Neural progenitor cell (in vitro differentiated cells): ENCODE measurements around the gene DNAH14. TPM values are rescaled to one million over a fixed set of nuclear protein-coding genes. Genes with fewer than 3 reads are reported as not detected.

Experiments
- DNase-seq: peaks from one replicate; pipeline ENCODE4 v3.0.0-alpha.2; 2016; ENCODE audit warnings: low spot score
- H2AFZ ChIP-seq: fragments of 200-600 bp; sonication (generic); replicated peaks from 2 replicates; pipeline ENCODE4 v1.6.1; 2016; ENCODE audit warnings: antibody characterized with exemption
- H3F3A ChIP-seq: fragments of 200-600 bp; sonication (generic); 2 replicates; pipeline ENCODE4 v1.6.1; 2016; ENCODE audit warnings: antibody characterized with exemption, low read depth
- H3K27ac ChIP-seq: fragments of 200-600 bp; sonication (generic); 2 replicates; pipeline ENCODE4 v1.5.1; 2016; ENCODE audit warnings: mild to moderate bottlenecking
- H3K27me3 ChIP-seq: fragments of 200-600 bp; sonication (generic); 2 replicates; pipeline ENCODE4 v1.6.1; 2016; ENCODE audit warnings: mild to moderate bottlenecking, moderate library complexity
- H3K36me3 ChIP-seq: fragments of 200-600 bp; sonication (generic); 2 replicates; pipeline ENCODE4 v1.5.1; 2016
- H3K4me1 ChIP-seq: fragments of 200-600 bp; sonication (generic); 2 replicates; pipeline ENCODE4 v1.6.1; 2016; ENCODE audit warnings: mixed run types
- H3K4me2 ChIP-seq: fragments of 200-600 bp; sonication (generic); 2 replicates; pipeline ENCODE4 v1.6.1; 2016
- H3K4me3 ChIP-seq: fragments of 200-600 bp; sonication (generic); 2 replicates; pipeline ENCODE4 v1.5.1; 2016
- H3K79me2 ChIP-seq: fragments of 200-600 bp; sonication (generic); 2 replicates; pipeline ENCODE4 v1.6.1; 2016; ENCODE audit warnings: low read depth
- H3K9ac ChIP-seq: fragments of 200-600 bp; sonication (generic); 2 replicates; pipeline ENCODE4 v1.6.1; 2016
- H3K9me3 ChIP-seq: fragments of 200-600 bp; sonication (generic); 2 replicates; pipeline ENCODE4 v1.5.1; 2016; ENCODE audit warnings: low read depth
- H4K20me1 ChIP-seq: fragments of 200-600 bp; sonication (generic); 2 replicates; pipeline ENCODE4 v1.6.1; 2016; ENCODE audit warnings: low read depth
- H3K27ac Mint-ChIP-seq: 3 replicates; pipeline ENCODE4 v1.8.0; 2021; ENCODE audit warnings: mixed read lengths
- H3K27me3 Mint-ChIP-seq: 2 replicates; pipeline ENCODE4 v1.8.0; 2022; ENCODE audit warnings: low read depth, mild to moderate bottlenecking, inconsistent platforms, moderate library complexity, mixed read lengths; ENCODE audit not compliant: insufficient read depth
- H3K36me3 Mint-ChIP-seq: 3 replicates; pipeline ENCODE4 v1.8.0; 2021; ENCODE audit warnings: mixed read lengths
- H3K4me1 Mint-ChIP-seq: 3 replicates; pipeline ENCODE4 v1.8.0; 2021; ENCODE audit warnings: mixed read lengths
- H3K4me3 Mint-ChIP-seq: 3 replicates; pipeline ENCODE4 v1.8.0; 2021; ENCODE audit warnings: mild to moderate bottlenecking, moderate library complexity, mixed read lengths
- H3K9me3 Mint-ChIP-seq: 3 replicates; pipeline ENCODE4 v1.8.0; 2020; ENCODE audit warnings: mixed read lengths
- CTCF ChIP-seq: fragments of 200-600 bp; sonication (generic); IDR thresholded peaks from 2 replicates; pipeline ENCODE4 v1.5.1; 2017; ENCODE audit warnings: antibody characterized with exemption, mild to moderate bottlenecking
- EZH2 ChIP-seq: fragments of 200-600 bp; sonication (generic); IDR thresholded peaks from 2 replicates; pipeline ENCODE4 v1.6.1; 2017; ENCODE audit warnings: antibody characterized with exemption, mild to moderate bottlenecking, moderate library complexity
- EZH2phosphoT487 ChIP-seq: fragments of 200-600 bp; sonication (generic); IDR thresholded peaks from 2 replicates; pipeline ENCODE4 v1.6.1; 2017; ENCODE audit warnings: antibody characterized with exemption
- total RNA-seq: library from RNA; depleted of rRNA; stranded (reverse); fragments of >200 nt; gene quantifications from 2 replicates; pipeline ENCODE4 v1.2.3, GENCODE V29; 2015; ENCODE audit warnings: low replicate concordance

The DNAH14 gene
- total RNA-seq, 1 donor from 2014 or later, result 118 TPM

- no peaks in the 10 kb centered on the region for H3K9me3 ChIP-seq
- no peaks in the 10 kb centered on the region for H3F3A ChIP-seq
- peaks cover 4% of the 10 kb centered on the region for H3K36me3 Mint-ChIP-seq
- no peaks in the 10 kb centered on the region for H3K9me3 Mint-ChIP-seq
- H3K79me2 ChIP-seq, result no peaks in the 10 kb centered on the region
- no peak overlapping the region for H2AFZ ChIP-seq
- H3K27me3 Mint-ChIP-seq, result peaks cover 4% of the 10 kb centered on the region
- no peak overlapping the region for H3K27ac Mint-ChIP-seq
- no peak overlapping the region for H3K4me3 ChIP-seq
- no peaks in the 10 kb centered on the region for H3K4me1 ChIP-seq
- H4K20me1 ChIP-seq, result no peaks in the 10 kb centered on the region
- H3K4me3 Mint-ChIP-seq, result no peak overlapping the region
- no peak overlapping the region for H3K9ac ChIP-seq
- H3K4me2 ChIP-seq, result no peak overlapping the region
- no peaks in the 10 kb centered on the region for H3K27me3 ChIP-seq
- TF ChIP-seq CTCF, result no peak
- no peak for TF ChIP-seq EZH2phosphoT487
- TF ChIP-seq EZH2, result no peak
- no peak for DNase-seq
- H3K36me3 ChIP-seq, result no peaks in the 10 kb centered on the region
- no peaks in the 10 kb centered on the region for H3K4me1 Mint-ChIP-seq
- H3K27ac ChIP-seq, result no peak overlapping the region
These were observed 112.8 kb downstream of the DNAH14 start for GRCh38 chr1:225042263-225042662.

DNA sequence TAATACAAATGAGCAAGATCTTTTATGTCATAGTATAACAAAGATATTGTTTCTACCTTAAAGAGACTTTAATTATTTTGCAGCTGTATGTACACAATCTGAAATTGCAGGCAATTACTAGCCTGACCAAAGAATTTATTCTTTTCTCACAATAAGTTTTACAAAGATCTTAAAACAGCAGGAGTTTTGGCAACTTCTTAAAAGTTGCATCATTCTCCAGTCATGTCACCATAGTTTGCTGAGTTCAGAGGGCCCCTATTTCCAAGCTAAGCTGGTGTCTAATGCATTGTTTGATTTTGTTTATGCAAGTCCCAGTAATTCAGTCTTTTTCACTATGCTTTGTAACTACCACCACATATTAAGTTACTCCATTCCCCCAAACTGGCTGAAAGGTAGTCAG, 114.8 kb downstream of the DNAH14 start:
- no peak overlapping the region for H3K27ac Mint-ChIP-seq
- Histone ChIP-seq H3K4me1 (no peaks in the 10 kb centered on the region), H3K27ac (no peak overlapping the region), H3F3A (no peaks in the 10 kb centered on the region), H3K79me2 (no peaks in the 10 kb centered on the region), H3K36me3 (no peaks in the 10 kb centered on the region), H3K4me3 (no peak overlapping the region), H3K9ac (no peak overlapping the region), H3K4me2 (no peak overlapping the region), H3K9me3 (no peaks in the 10 kb centered on the region), H4K20me1 (no peaks in the 10 kb centered on the region), H2AFZ (no peak overlapping the region), H3K27me3 (no peaks in the 10 kb centered on the region)
- no peaks in the 10 kb centered on the region for H3K9me3 Mint-ChIP-seq
- H3K27me3 Mint-ChIP-seq, result no peaks in the 10 kb centered on the region
- TF ChIP-seq CTCF (no peak), EZH2 (no peak), EZH2phosphoT487 (no peak)
- H3K4me1 Mint-ChIP-seq, result no peaks in the 10 kb centered on the region
- DNase-seq, result no peak
- no peak overlapping the region for H3K4me3 Mint-ChIP-seq
- peaks cover 2% of the 10 kb centered on the region for H3K36me3 Mint-ChIP-seq

DNA sequence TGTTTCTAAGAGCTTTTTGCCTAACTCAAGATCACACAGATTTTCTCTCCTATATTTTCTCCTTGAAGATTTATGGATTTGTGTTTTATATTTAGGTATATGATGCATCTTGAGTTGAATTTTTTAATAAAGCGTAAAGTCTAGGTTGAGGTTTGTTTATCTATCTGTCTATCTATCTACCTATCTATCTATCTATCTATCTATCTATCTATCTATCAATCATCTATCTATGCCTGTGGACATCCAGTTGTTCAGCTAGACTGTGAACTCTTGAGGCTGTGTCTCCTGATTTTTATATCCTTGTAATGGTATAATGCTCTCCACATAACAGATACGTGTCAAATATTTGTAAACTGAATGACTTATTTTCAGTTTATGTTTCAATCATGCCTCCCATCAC, 120.1 kb downstream of the DNAH14 start:
- Mint-ChIP-seq H3K4me3 (no peak overlapping the region), H3K27ac (no peak overlapping the region)

More for the DNA sequence above, 120.1 kb downstream of the DNAH14 start:
- H3K4me2 ChIP-seq, result no peak overlapping the region
- no peak overlapping the region for H3K9ac ChIP-seq
- H3K36me3 ChIP-seq, result no peaks in the 10 kb centered on the region
- H3K4me3 ChIP-seq, result no peak overlapping the region
- no peaks in the 10 kb centered on the region for H3K27me3 ChIP-seq
- DNase-seq, result no peak
- TF ChIP-seq EZH2phosphoT487, result no peak
- TF ChIP-seq CTCF, result no peak
- no peak for TF ChIP-seq EZH2
- H3K27ac ChIP-seq, result no peak overlapping the region
- no peaks in the 10 kb centered on the region for H3K4me1 ChIP-seq
- H3K4me1 Mint-ChIP-seq, result no peaks in the 10 kb centered on the region
- H3K9me3 Mint-ChIP-seq, result no peaks in the 10 kb centered on the region
- no peaks in the 10 kb centered on the region for H3K27me3 Mint-ChIP-seq
- no peaks in the 10 kb centered on the region for H3K36me3 Mint-ChIP-seq
- H3K9me3 ChIP-seq, result no peaks in the 10 kb centered on the region
- no peak overlapping the region for H2AFZ ChIP-seq
- H3F3A ChIP-seq, result no peaks in the 10 kb centered on the region
- H3K79me2 ChIP-seq, result no peaks in the 10 kb centered on the region
- no peaks in the 10 kb centered on the region for H4K20me1 ChIP-seq
